ENCODE data around the gene C7orf57.

C7orf57 gene

DNA sequence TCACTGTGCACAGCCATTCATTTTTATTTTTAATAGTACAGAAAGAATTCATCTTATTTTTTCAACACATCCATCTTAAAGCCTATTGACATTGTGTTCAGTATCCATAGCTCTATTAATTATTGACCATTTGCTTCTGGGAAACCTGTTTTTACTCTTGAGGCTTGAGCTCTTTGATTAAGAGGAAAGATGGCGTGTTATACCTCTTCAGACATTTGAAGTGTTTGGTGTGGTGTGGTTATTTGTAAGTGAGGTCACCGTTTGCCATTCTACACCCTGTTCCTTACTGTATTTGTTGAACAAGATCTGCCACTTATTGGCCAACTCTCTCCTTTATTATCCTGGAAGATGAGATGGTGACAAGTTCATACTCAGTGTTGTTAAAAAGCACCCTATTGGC is 18.4 kb downstream of the C7orf57 start:
- no peak for DNase-seq (ENCODE audit: low spot score)
- in situ Hi-C loops (cut with MboI; ENCODE audit: low pct_unique_long_range_greater_than_20kb, low sequenced_read_pairs, unreplicated experiment): no loop called here
- TF ChIP-seq, protein P1, sequence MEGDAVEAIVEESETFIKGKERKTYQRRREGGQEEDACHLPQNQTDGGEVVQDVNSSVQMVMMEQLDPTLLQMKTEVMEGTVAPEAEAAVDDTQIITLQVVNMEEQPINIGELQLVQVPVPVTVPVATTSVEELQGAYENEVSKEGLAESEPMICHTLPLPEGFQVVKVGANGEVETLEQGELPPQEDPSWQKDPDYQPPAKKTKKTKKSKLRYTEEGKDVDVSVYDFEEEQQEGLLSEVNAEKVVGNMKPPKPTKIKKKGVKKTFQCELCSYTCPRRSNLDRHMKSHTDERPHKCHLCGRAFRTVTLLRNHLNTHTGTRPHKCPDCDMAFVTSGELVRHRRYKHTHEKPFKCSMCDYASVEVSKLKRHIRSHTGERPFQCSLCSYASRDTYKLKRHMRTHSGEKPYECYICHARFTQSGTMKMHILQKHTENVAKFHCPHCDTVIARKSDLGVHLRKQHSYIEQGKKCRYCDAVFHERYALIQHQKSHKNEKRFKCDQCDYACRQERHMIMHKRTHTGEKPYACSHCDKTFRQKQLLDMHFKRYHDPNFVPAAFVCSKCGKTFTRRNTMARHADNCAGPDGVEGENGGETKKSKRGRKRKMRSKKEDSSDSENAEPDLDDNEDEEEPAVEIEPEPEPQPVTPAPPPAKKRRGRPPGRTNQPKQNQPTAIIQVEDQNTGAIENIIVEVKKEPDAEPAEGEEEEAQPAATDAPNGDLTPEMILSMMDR (IDR thresholded peaks at IDR 0.05; ENCODE audit: extremely low read depth, insufficient read depth, missing control alignments): no peak

DNA sequence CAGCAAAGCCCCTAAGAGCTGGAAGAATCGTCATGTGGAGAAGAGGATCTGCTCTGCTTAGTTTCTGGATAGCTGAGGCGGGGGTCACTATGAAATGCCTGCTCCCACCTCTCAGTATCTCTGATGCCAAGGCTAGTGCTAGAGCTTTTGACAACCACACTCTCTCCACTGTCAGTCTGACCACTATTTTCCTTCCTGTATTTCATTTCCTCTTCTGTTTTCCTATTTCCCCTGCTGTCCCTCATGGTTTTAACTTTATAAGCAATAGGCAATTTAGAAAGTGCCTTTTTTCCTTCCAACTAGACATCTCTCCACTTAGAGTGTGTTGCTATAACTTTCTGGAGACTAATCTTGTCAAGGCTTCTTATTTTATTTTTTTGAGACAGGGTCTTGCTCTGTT is 23.6 kb downstream of the C7orf57 start:
- in situ Hi-C loops (cut with MboI; ENCODE audit: low pct_unique_long_range_greater_than_20kb, low sequenced_read_pairs, unreplicated experiment): no loop called here
- no peak for DNase-seq (ENCODE audit: low spot score)
- TF ChIP-seq, protein P1 (IDR thresholded peaks at IDR 0.05; ENCODE audit: extremely low read depth, insufficient read depth, missing control alignments): no peak

DNA sequence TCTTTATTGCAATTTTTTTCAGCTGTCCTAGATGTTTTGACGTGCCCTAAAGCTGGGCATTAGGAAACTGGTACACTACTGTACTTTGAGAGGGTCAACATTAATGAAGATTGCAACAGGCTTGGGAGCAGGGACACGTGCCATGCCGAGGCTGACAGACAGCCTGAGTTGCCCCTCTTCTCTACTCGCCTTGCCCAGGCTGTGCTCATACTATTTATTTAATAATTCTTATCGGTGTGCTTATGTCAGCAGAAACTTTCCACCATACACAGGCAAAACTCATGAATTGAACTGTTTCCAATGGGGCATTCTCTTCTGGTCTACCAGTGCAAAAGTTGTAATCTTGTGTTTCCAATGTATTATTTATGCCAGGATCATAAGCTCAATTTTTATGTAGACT is 24.4 kb downstream of the C7orf57 start:
- DNase-seq (ENCODE audit: low spot score): no peak
- TF ChIP-seq, protein P1 (IDR thresholded peaks at IDR 0.05; ENCODE audit: extremely low read depth, insufficient read depth, missing control alignments): no peak
- in situ Hi-C loops (cut with MboI; ENCODE audit: low pct_unique_long_range_greater_than_20kb, low sequenced_read_pairs, unreplicated experiment): no loop called here

DNA sequence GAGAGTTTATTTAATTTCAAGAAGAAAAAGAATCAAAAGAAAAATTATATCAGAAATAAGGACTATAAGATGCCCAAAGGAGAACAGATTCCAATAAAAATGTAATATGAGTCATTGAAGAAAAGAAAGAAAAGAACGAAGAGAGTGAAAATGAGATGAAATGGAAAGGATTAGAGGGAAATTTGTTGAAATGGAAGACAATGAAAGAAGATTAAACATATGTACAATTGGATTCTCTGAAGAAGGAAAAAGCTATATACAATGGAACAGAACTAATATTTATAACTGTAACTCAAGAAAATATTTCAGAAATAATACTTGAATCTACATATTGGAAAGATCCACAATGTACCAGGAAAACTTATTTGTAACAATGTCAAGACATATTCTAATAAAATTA is 28.6 kb downstream of the C7orf57 start:
- no peak for DNase-seq (ENCODE audit: low spot score)
- TF ChIP-seq, protein P1 (IDR thresholded peaks at IDR 0.05; ENCODE audit: extremely low read depth, insufficient read depth, missing control alignments): no peak
- in situ Hi-C loops (cut with MboI; ENCODE audit: low pct_unique_long_range_greater_than_20kb, low sequenced_read_pairs, unreplicated experiment): no loop called here

DNA sequence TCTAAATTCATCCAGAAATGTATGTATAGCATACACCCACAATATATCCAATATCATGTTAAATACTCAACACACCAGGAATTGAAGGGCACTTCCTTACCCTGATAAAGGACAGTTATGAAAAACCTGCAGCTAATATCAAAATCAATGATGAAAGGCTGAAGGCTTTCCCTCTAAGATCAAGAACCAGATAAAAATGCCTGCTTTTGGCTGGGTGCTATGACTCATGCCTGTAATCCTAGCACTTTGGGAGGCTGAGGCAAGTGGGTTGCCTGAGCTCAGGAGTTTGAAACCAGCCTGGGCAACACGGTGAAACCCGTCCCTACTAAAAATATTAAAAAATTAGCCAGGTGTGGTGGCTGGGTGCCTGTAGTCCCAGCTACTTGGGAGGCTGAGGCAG is 32.1 kb downstream of the C7orf57 start:
- in situ Hi-C loops (cut with MboI; ENCODE audit: low pct_unique_long_range_greater_than_20kb, low sequenced_read_pairs, unreplicated experiment): no loop called here
- TF ChIP-seq, protein P1 (IDR thresholded peaks at IDR 0.05; ENCODE audit: extremely low read depth, insufficient read depth, missing control alignments): no peak
- DNase-seq (ENCODE audit: low spot score): no peak

DNA sequence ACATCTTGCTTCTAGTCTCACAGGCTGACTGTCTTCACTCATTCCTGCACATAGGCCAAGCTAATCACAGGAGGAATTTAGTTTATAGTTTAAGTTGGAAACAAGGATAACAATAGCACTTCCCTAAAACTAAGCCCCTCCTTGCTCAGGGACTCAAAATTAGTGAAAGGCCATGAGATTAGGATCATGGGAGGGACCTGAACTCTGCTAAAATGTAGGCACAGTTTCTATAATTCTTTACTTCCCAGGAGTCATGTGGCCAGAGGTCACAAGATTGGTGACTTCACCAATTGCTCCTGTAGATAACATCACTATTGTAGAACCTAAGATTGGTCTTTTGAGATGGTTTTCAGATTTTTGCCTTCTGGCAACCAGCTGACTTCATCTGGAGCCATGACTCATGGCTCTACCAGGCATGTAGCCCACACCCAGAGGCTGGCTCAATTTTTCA is 38.9 kb downstream of the C7orf57 start:
- TF ChIP-seq, protein P1 (IDR thresholded peaks at IDR 0.05; ENCODE audit: extremely low read depth, insufficient read depth, missing control alignments): no peak
- DNase-seq (ENCODE audit: low spot score): no peak
- in situ Hi-C loops (cut with MboI; ENCODE audit: low pct_unique_long_range_greater_than_20kb, low sequenced_read_pairs, unreplicated experiment): no loop called here

DNA sequence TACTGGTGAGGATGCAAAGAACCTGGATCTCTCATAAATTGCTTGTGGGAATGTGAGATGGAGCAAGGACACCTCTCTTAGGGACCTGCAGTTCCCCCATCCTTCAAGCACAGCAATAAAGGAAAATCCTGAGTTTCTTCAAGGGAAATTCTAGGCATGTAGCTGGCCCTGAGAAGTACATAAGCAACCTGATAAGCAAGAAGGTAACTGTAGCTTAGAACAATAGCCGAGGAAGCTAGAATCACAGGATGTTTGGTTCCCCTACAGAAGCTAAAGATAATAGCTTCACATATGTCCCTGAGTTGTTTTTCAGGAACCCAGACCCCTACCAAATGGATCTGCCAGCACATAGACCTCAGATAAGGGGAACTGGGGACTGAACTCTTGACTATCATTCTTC is 42.1 kb downstream of the C7orf57 start:
- TF ChIP-seq, protein P1 (IDR thresholded peaks at IDR 0.05; ENCODE audit: extremely low read depth, insufficient read depth, missing control alignments): no peak
- no peak for DNase-seq (ENCODE audit: low spot score)
- in situ Hi-C loops (cut with MboI; ENCODE audit: low pct_unique_long_range_greater_than_20kb, low sequenced_read_pairs, unreplicated experiment): no loop called here

Data from GM13977 (cell line).